ENCODE measurements around the gene RXRA. TPM values are rescaled to one million over a fixed set of nuclear protein-coding genes. Genes with fewer than 3 reads are reported as not detected.
A peak's percentile ranks its signal among the peaks of the same experiment; 100 is the strongest.

RXRA gene
- total RNA-seq, 1 donor from 2014 or later, result 66.9 TPM

- peak overlapping the region; percentile 70 for H3K27ac Mint-ChIP-seq
- peaks cover 4% of the 10 kb centered on the region for H3K4me1 Mint-ChIP-seq (ENCODE audit: unreplicated experiment)
- peak; percentile 88 for TF ChIP-seq CTCF (conservative IDR thresholded peaks at IDR 0.05)
- peaks cover 7% of the 10 kb centered on the region for H3K27me3 Mint-ChIP-seq
- peaks cover 8% of the 10 kb centered on the region for H3K9me3 Mint-ChIP-seq
- H3K36me3 Mint-ChIP-seq, result peaks cover 3% of the 10 kb centered on the region
- H3K4me3 Mint-ChIP-seq, result no peak overlapping the region
- peak; percentile 91 for DNase-seq (ENCODE audit: extremely low spot score, unreplicated experiment)
These were observed 123.1 kb downstream of the RXRA start for GRCh38 chr9:134449180-134449916.

GRCh38 chr9:134451700-134452458 is 125.6 kb downstream of the RXRA start:
- Mint-ChIP-seq H3K4me3 (no peak overlapping the region), H3K27ac (no peak overlapping the region), H3K27me3 (peaks cover 7% of the 10 kb centered on the region), H3K4me1 (ENCODE audit: unreplicated experiment) (peaks cover 9% of the 10 kb centered on the region), H3K9me3 (peaks cover 4% of the 10 kb centered on the region), H3K36me3 (peaks cover 3% of the 10 kb centered on the region)
- DNase-seq (ENCODE audit: extremely low spot score, unreplicated experiment), result no peak
- no peak for TF ChIP-seq CTCF (conservative IDR thresholded peaks at IDR 0.05)

- TF ChIP-seq CTCF (conservative IDR thresholded peaks at IDR 0.05), result no peak
- no peak for DNase-seq (ENCODE audit: extremely low spot score, unreplicated experiment)
- peaks cover 7% of the 10 kb centered on the region for H3K27me3 Mint-ChIP-seq
- H3K9me3 Mint-ChIP-seq, result peaks cover 4% of the 10 kb centered on the region
- H3K4me1 Mint-ChIP-seq (ENCODE audit: unreplicated experiment), result peaks cover 9% of the 10 kb centered on the region
- H3K4me3 Mint-ChIP-seq, result no peak overlapping the region
- H3K27ac Mint-ChIP-seq, result no peak overlapping the region
- H3K36me3 Mint-ChIP-seq, result peaks cover 3% of the 10 kb centered on the region
These were observed 126.5 kb downstream of the RXRA start for GRCh38 chr9:134452728-134453127.

GRCh38 chr9:134453776-134454475 is 127.7 kb downstream of the RXRA start:
- TF ChIP-seq CTCF (conservative IDR thresholded peaks at IDR 0.05), result no peak
- Mint-ChIP-seq H3K27ac (peak overlapping the region; percentile 41), H3K27me3 (peaks cover 7% of the 10 kb centered on the region), H3K4me1 (ENCODE audit: unreplicated experiment) (peaks cover 13% of the 10 kb centered on the region), H3K9me3 (peaks cover 4% of the 10 kb centered on the region), H3K4me3 (no peak overlapping the region), H3K36me3 (peaks cover 3% of the 10 kb centered on the region)
- DNase-seq (ENCODE audit: extremely low spot score, unreplicated experiment), result no peak

- peaks cover under 1% of the 10 kb centered on the region for H3K9me3 Mint-ChIP-seq
- TF ChIP-seq CTCF (conservative IDR thresholded peaks at IDR 0.05), result no peak
- DNase-seq (ENCODE audit: extremely low spot score, unreplicated experiment), result no peak
- H3K27me3 Mint-ChIP-seq, result peaks cover 4% of the 10 kb centered on the region
- peaks cover 13% of the 10 kb centered on the region for H3K4me1 Mint-ChIP-seq (ENCODE audit: unreplicated experiment)
- no peaks in the 10 kb centered on the region for H3K36me3 Mint-ChIP-seq
- no peak overlapping the region for H3K4me3 Mint-ChIP-seq
- peak overlapping the region; percentile 69 for H3K27ac Mint-ChIP-seq
These were observed 128.2 kb downstream of the RXRA start for GRCh38 chr9:134454476-134454857.

Measured in type B pancreatic cell (in vitro differentiated cells).